Peyer's patch (tissue), 4 donors: ENCODE data around the gene PCK2.

Source experiments
- CTCF ChIP-seq, 6 experiments: fragments of 450-650 bp in 4 of 6; fragments of 200-600 bp in 2 of 6; sonication (generic) in 1 of 6; IDR thresholded peaks; one replicate each; pipeline ENCODE4 v1.5.1; 2017 to 2019; ENCODE audit warnings: antibody characterized with exemption in 6 of 6, mild to moderate bottlenecking in 3 of 6, moderate library complexity in 1 of 6
- POLR2A ChIP-seq, 2 donors: fragments of 450-650 bp; IDR thresholded peaks; one replicate each; pipeline ENCODE4 v1.5.1; 2017; ENCODE audit warnings: antibody characterized with exemption in 2 of 2, mild to moderate bottlenecking in 2 of 2, moderate library complexity in 2 of 2

DNA sequence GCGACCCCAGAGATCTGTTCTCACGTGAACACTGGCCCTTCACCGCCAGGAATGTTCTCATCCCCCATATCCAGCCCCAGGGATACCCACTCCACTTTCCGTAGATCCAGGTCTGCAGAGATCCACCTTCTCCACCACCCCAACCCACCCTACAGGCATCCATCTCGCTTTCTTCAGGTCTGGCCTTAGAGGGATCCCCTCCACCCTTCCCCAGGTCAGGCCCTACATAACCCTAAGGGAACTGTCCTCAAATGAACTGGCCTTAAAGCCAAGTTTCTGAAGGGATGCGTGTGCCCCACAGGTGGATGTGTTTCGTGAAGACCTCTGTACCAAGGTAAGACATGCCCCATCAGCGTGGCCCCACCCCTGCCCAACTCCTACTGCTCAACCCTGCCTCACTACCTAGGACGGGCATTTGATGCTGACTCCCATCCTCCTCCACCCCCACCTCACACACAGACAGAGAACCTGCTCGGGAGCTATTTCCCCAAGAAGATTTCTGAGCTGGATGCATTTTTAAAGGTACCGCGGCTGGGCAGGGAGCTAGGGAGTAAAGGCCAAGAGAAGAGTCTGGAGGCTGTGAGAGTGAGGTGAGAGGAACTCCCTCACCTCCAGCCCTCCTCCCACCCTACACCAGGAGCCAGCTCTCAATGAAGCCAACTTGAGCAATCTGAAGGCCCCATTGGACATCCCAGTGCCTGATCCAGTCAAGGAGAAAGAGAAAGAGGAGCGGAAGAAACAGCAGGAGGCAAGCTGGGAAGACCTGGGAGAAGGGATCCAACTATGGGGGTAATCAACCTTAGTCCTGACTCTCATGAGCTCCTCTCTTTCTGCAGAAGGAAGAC, 42.8 kb downstream of the PCK2 start:
- no peak for TF ChIP-seq CTCF (IDR thresholded peaks at IDR 0.05)
- TF ChIP-seq POLR2A (IDR thresholded peaks at IDR 0.05) = no peak
